H1 (cell line): Measurements from ENCODE around the gene SLC26A6. TPM values are rescaled to one million over a fixed set of nuclear protein-coding genes. Genes with fewer than 3 reads are reported as not detected.

Experiments
- CTCF ChIA-PET: fragments of 300-600 bp; sonication (Branson Sonifier 250); formaldehyde crosslinking; loops from one replicate; lab custom pipeline; 2021; ENCODE audit not compliant: partially characterized antibody; lab: Charles Lee
- POLR2A ChIA-PET: fragments of 300-600 bp; sonication (Branson Sonifier 250); formaldehyde crosslinking; loops from one replicate; lab custom pipeline; 2021; ENCODE audit warnings: inconsistent platforms; ENCODE audit not compliant: partially characterized antibody; lab: Charles Lee
- DNase-seq, 2 experiments: peaks; one replicate each; pipeline versions ENCODE4 v3.0.0 to v3.0.0-alpha.2; 2010 to 2022; ENCODE audit warnings: low spot score in 2 of 2, low read depth in 1 of 2, mixed read lengths in 1 of 2
- FAIRE-seq: peaks from 2 replicates; lab custom pipeline; 2011; peaks lifted over from hg19 to GRCh38; lab: Jason Lieb, UNC
- H2AFZ ChIP-seq: 2 replicates; pipeline ENCODE4 v1.8.1; 2012; ENCODE audit warnings: low read length, inconsistent platforms
- H2AK5ac ChIP-seq: 2 replicates; pipeline ENCODE4 v1.6.1; 2013; ENCODE audit warnings: low read depth, low read length
- H2BK120ac ChIP-seq: replicated peaks from 2 replicates; pipeline ENCODE3; 2013; ENCODE audit warnings: low read depth, low read length, inconsistent platforms
- H2BK12ac ChIP-seq: 2 replicates; pipeline ENCODE4 v1.6.1; 2013; ENCODE audit warnings: low read depth, low read length
- H2BK15ac ChIP-seq: 2 replicates; pipeline ENCODE4 v1.6.1; 2013; ENCODE audit warnings: low read length
- H2BK20ac ChIP-seq: 2 replicates; pipeline ENCODE4 v1.6.1; 2013; ENCODE audit warnings: low read length
- H2BK5ac ChIP-seq: 2 replicates; pipeline ENCODE4 v1.6.1; 2013; ENCODE audit warnings: low read depth, low read length
- H3K14ac ChIP-seq: 2 replicates; pipeline ENCODE4 v1.6.1; 2013; ENCODE audit warnings: inconsistent platforms; ENCODE audit not compliant: insufficient read length
- H3K18ac ChIP-seq: 2 replicates; pipeline ENCODE4 v1.6.1; 2013; ENCODE audit warnings: low read length; ENCODE audit errors: extremely low read depth
- H3K23ac ChIP-seq: 2 replicates; pipeline ENCODE4 v1.6.1; 2013; ENCODE audit warnings: inconsistent platforms; ENCODE audit not compliant: insufficient read length
- H3K23me2 ChIP-seq: 2 replicates; pipeline ENCODE4 v1.6.1; 2013; ENCODE audit warnings: low read depth, low read length
- H3K27ac ChIP-seq: 2 replicates; pipeline ENCODE4 v1.6.1; 2011; ENCODE audit warnings: low read depth, low read length, inconsistent platforms
- H3K27me3 ChIP-seq, 4 experiments: replicated peaks in 1 of 4; 1 replicate in 1 of 4; 2 replicates in 3 of 4; pipeline versions ENCODE4 v1.6.1 to v1.8.1; 2011 to 2013; ENCODE audit warnings: low read length in 3 of 4, mild to moderate bottlenecking in 3 of 4, inconsistent platforms in 2 of 4, mixed read lengths in 2 of 4, moderate library complexity in 1 of 4; ENCODE audit not compliant: control insufficient read depth in 3 of 4, insufficient read depth in 3 of 4; ENCODE audit errors: extremely low read depth in 1 of 4
- H3K36me3 ChIP-seq, 4 experiments: 2 replicates each; pipeline versions ENCODE4 v1.6.1 to v1.8.1; 2011 to 2013; ENCODE audit warnings: mild to moderate bottlenecking in 4 of 4, low read length in 3 of 4, moderate library complexity in 2 of 4, control low read depth in 1 of 4, inconsistent platforms in 1 of 4; ENCODE audit not compliant: insufficient read depth in 4 of 4, control insufficient read depth in 2 of 4
- H3K4ac ChIP-seq: replicated peaks from 2 replicates; pipeline ENCODE3; 2013; ENCODE audit warnings: low read length, low read depth, mixed read lengths, inconsistent platforms; ENCODE audit not compliant: insufficient read length
- H3K4me1 ChIP-seq, 4 experiments: replicated peaks in 1 of 4; 1 replicate in 1 of 4; 2 replicates in 3 of 4; pipeline versions ENCODE4 v1.6.1 to v1.8.1; 2011 to 2013; ENCODE audit warnings: low read length in 3 of 4, inconsistent platforms in 2 of 4, mixed read lengths in 1 of 4; ENCODE audit not compliant: insufficient read depth in 4 of 4, control insufficient read depth in 3 of 4
- H3K4me2 ChIP-seq, 2 experiments: 2 replicates each; pipeline versions ENCODE4 v1.6.1 to v1.8.1; 2011 to 2013; ENCODE audit warnings: low read depth in 2 of 2, low read length in 2 of 2, control low read depth in 1 of 2, inconsistent platforms in 1 of 2, mild to moderate bottlenecking in 1 of 2; ENCODE audit not compliant: insufficient read depth in 1 of 2
- H3K4me3 ChIP-seq, 4 experiments: fragments of 200-600, 300-600 bp in 1 of 4; sonication (generic), shearing (Covaris generic), sonication (Bioruptor Twin) in 1 of 4; 2 replicates each; pipeline versions ENCODE4 v1.5.1 to v1.8.1; 2011 to 2016; ENCODE audit warnings: low read length in 4 of 4, low read depth in 3 of 4, control low read depth in 2 of 4, inconsistent platforms in 2 of 4, mild to moderate bottlenecking in 2 of 4, mixed read lengths in 1 of 4, moderate library complexity in 1 of 4; ENCODE audit not compliant: insufficient read depth in 2 of 4; ENCODE audit errors: extremely low read depth in 1 of 4
- H3K56ac ChIP-seq: replicated peaks from 2 replicates; pipeline ENCODE3; 2013; ENCODE audit warnings: low read depth, mild to moderate bottlenecking, mixed read lengths, low read length, inconsistent platforms; ENCODE audit not compliant: insufficient read length
- H3K79me1 ChIP-seq: 2 replicates; pipeline ENCODE4 v1.6.1; 2013; ENCODE audit warnings: low read depth, low read length, control low read depth
- H3K79me2 ChIP-seq, 2 experiments: 2 replicates each; pipeline versions ENCODE4 v1.6.1 to v1.8.1; 2012 to 2013; ENCODE audit warnings: low read length in 2 of 2, mild to moderate bottlenecking in 2 of 2, inconsistent platforms in 1 of 2; ENCODE audit not compliant: insufficient read depth in 2 of 2, control insufficient read depth in 1 of 2
- H3K9ac ChIP-seq, 4 experiments: replicated peaks in 1 of 4; 1 replicate in 1 of 4; 2 replicates in 3 of 4; pipeline versions ENCODE4 v1.6.1 to v1.8.1; 2011 to 2013; ENCODE audit warnings: low read depth in 3 of 4, low read length in 3 of 4, control low read depth in 2 of 4, mild to moderate bottlenecking in 2 of 4, moderate library complexity in 2 of 4, inconsistent platforms in 1 of 4; ENCODE audit errors: extremely low read depth in 1 of 4
- H3K9me3 ChIP-seq, 2 experiments: 2 replicates each; pipeline versions ENCODE4 v1.6.1 to v1.8.1; 2012 to 2013; ENCODE audit warnings: mild to moderate bottlenecking in 2 of 2, moderate library complexity in 2 of 2, control low read depth in 1 of 2, inconsistent platforms in 1 of 2, low read depth in 1 of 2, low read length in 1 of 2, mixed read lengths in 1 of 2; ENCODE audit not compliant: insufficient read depth in 2 of 2
- H4K20me1 ChIP-seq, 2 experiments: replicated peaks in 1 of 2; 2 replicates each; pipeline versions ENCODE3 to v1.8.1; 2011 to 2013; ENCODE audit warnings: inconsistent platforms in 2 of 2, low read length in 2 of 2, mild to moderate bottlenecking in 1 of 2; ENCODE audit not compliant: insufficient read depth in 2 of 2, control insufficient read depth in 1 of 2
- H4K5ac ChIP-seq: 2 replicates; pipeline ENCODE4 v1.6.1; 2013; ENCODE audit warnings: low read length, low read depth, mixed read lengths, inconsistent platforms; ENCODE audit not compliant: insufficient read length
- H4K8ac ChIP-seq: 2 replicates; pipeline ENCODE4 v1.8.0; 2013; ENCODE audit warnings: mild to moderate bottlenecking, moderate library complexity, low read length, inconsistent platforms; ENCODE audit not compliant: insufficient read depth; ENCODE audit errors: extremely low read depth
- H4K91ac ChIP-seq: replicated peaks from 2 replicates; pipeline ENCODE3; 2013; ENCODE audit warnings: low read length, mixed read lengths, inconsistent platforms; ENCODE audit not compliant: insufficient read length
- ATF3 ChIP-seq: IDR thresholded peaks from 2 replicates; pipeline ENCODE4 v1.6.1; 2011; ENCODE audit warnings: low read depth, mild to moderate bottlenecking, low read length; ENCODE audit not compliant: insufficient read depth
- POLR2AphosphoS5 ChIP-seq: IDR thresholded peaks from 2 replicates; pipeline ENCODE4 v1.6.1; 2011; ENCODE audit warnings: low read depth, low read length
- RNF2 ChIP-seq: fragments of 200-900, 300-1000 bp; sonication (generic); IDR thresholded peaks from 2 replicates; pipeline ENCODE4 v1.7.1; 2016; ENCODE audit warnings: borderline replicate concordance, low read depth, mild to moderate bottlenecking, antibody characterized with exemption, low read length; ENCODE audit not compliant: poor library complexity, severe bottlenecking; ENCODE audit errors: missing control alignments
- TBP ChIP-seq: IDR thresholded peaks from 2 replicates; pipeline ENCODE4 v1.6.1; 2011; ENCODE audit warnings: low read depth, low read length, improper control_type of control experiment
- USF2 ChIP-seq: IDR thresholded peaks from 2 replicates; pipeline ENCODE4 v1.6.1; 2011; ENCODE audit warnings: low read length, improper control_type of control experiment
- WGBS, 2 experiments: shearing (Covaris generic) in 1 of 2; methylation state at CpG; one replicate each; pipeline versions ENCODE4 v1.1.6 to v1.1.7; 2013 to 2015; ENCODE audit warnings: low lambda C conversion rate in 2 of 2, mixed read lengths in 2 of 2, inconsistent platforms in 1 of 2, low coverage in 1 of 2, missing lambda C conversion rate in 1 of 2; ENCODE audit not compliant: insufficient replicate concordance in 2 of 2, insufficient coverage in 1 of 2, insufficient read length in 1 of 2; ENCODE audit errors: extremely low coverage in 1 of 2, missing lambda C conversion rate in 1 of 2; 5-methylcytosine and 5-hydroxymethylcytosine counted together
- polyA plus RNA-seq, 7 experiments: library from polyadenylated mRNA; depleted of rRNA in 3 of 7; stranded (reverse) in 5 of 7; unstranded in 2 of 7; fragments of >200 nt in 5 of 7; fragments of 200-250 nt in 2 of 7; gene quantifications; 1 replicate in 5 of 7; 2 replicates in 1 of 7; 4 replicates in 1 of 7; pipeline versions ENCODE4 v1.2.1 to v1.2.3, GENCODE V29; 2011 to 2013; ENCODE audit warnings: missing spikeins in 2 of 7, mixed read lengths in 2 of 7
- total RNA-seq: library from RNA; stranded (reverse); fragmentation: NEBNext Ultra II Directional; extraction: Animal tissue kit (Norgen Biotek cat#: 25700); gene quantifications from 2 replicates; pipeline ENCODE4 v1.2.1, GENCODE V29; 2021
- TF ChIP-seq, protein P1 (sequence below): IDR thresholded peaks from 2 replicates; pipeline ENCODE4 v1.6.1; 2012; ENCODE audit warnings: inconsistent platforms

The SLC26A6 gene
- total and polyA plus RNA-seq, 2 of the 8 experiments (the other 6 are each of a cell fraction or from before 2014, with no cell fraction given): 50.4 to 58.0 TPM

- Histone ChIP-seq H3K9me3 (no peaks in the 10 kb centered on the region), H3K23me2 (no peaks in the 10 kb centered on the region), H3K23ac (no peak overlapping the region), H3K14ac (no peak overlapping the region), H3K79me1 (no peaks in the 10 kb centered on the region), H2AFZ (no peak overlapping the region), H3K4me1 (no peaks in the 10 kb centered on the region), H3K36me3 (peaks cover 14 to 50% (median 30%) of the 10 kb centered on the region in 4 experiments), H2BK15ac (no peak overlapping the region), H3K27ac (no peak overlapping the region), H3K18ac (no peak overlapping the region), H2AK5ac (no peak overlapping the region), H4K8ac (no peak overlapping the region), H4K91ac (no peak overlapping the region), H2BK5ac (no peak overlapping the region), H3K56ac (no peak overlapping the region), H2BK12ac (no peak overlapping the region), H3K9ac (no peak overlapping the region), H2BK20ac (no peak overlapping the region), H3K4ac (no peak overlapping the region), H2BK120ac (no peak overlapping the region), H3K4me2 (no peak overlapping the region), H4K5ac (no peak overlapping the region), H3K79me2 (no peaks in the 10 kb centered on the region), H3K27me3 (no peaks in the 10 kb centered on the region), H3K4me3 (no peak overlapping the region), H4K20me1 (peaks cover 0 to 5% of the 10 kb centered on the region in 2 experiments)
- DNase-seq: no peak
- ChIA-PET POLR2A (interaction anchor here (0.7 to 15.0 kb wide), 6 partner anchors 8 to 331 kb away, joined by 3 to 175 read pairs (median 4); partner anchors contain the start of genes CELSR3 and IP6K2), CTCF (interaction anchor here (0.9 to 3.8 kb wide), 6 partner anchors 10 to 201 kb away, joined by 3 to 21 read pairs (median 6); partner anchors contain the start of gene NCKIPSD)
- 96% methylated on average over 9 of the region's 9 CpGs; no CpG with 5 or more reads in 1 of the 2 experiments for WGBS, 2 experiments
- TF ChIP-seq TBP (no peak), RNF2 (no peak), ATF3 (no peak), USF2 (no peak), POLR2AphosphoS5 (no peak)
- TF ChIP-seq, protein P1, sequence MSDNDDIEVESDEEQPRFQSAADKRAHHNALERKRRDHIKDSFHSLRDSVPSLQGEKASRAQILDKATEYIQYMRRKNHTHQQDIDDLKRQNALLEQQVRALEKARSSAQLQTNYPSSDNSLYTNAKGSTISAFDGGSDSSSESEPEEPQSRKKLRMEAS: no peak
- FAIRE-seq: no peak
Measured at GRCh38 chr3:48674505-48674904, 39.2 kb upstream of the SLC26A6 start.
